GM18909 (cell line): ENCODE results near the gene SLC4A5.

ENCODE experiments used
- ATAC-seq: cut with Tn5 transposase; IDR thresholded peaks from one replicate; pipeline ENCODE4 v1.9.1; 2021; ENCODE audit warnings: mild to moderate bottlenecking; ENCODE audit not compliant: unreplicated experiment, poor library complexity

Gene SLC4A5

GRCh38 chr2:74321737-74322136, 21.5 kb downstream of the SLC4A5 start:
- ATAC-seq, result no peak

- ATAC-seq, result no peak
Measured at GRCh38 chr2:74317701-74318100, 25.5 kb downstream of the SLC4A5 start.

- ATAC-seq, result no peak
Measured at GRCh38 chr2:74316627-74317295, 26.5 kb downstream of the SLC4A5 start.

DNA sequence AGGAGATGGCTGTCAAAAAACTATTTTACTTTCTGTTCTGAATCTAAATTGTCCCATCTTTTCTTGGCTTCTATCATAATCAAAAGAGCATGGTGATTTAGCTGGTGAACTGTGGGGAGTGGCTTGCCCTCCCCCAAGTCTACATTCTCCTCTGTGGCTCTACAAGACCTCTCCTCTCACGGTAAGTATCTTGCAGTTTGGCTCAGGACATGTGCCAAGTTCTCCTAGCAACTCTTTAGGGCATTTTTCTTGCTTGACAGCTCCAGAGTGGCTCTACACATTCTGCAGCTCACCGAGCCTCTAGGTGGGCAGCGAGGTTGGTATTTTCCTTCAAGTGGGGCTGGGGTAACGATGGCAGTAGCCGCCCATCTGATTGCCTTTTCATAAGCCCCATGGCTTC, 29.1 kb downstream of the SLC4A5 start:
- ATAC-seq, result no peak

DNA sequence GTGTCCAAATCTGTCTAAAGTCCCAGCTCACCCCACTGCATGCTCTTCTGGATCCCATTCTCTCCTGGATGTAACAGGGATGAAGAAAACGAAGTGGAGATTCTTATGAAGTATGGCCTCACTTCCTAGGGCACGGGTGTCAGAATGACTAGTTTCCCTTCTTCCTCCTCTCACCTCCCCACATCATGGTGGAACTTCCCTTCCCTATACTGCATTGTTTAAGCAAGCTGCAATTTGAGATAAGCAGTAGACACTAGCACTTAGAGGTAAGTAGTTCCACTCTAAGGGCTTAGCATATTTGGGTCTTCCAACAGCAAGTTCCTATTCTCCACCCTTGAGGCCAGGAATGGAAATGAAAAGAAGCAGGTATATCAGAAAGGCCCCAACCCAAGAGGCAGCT, 29.7 kb downstream of the SLC4A5 start:
- no peak for ATAC-seq

DNA sequence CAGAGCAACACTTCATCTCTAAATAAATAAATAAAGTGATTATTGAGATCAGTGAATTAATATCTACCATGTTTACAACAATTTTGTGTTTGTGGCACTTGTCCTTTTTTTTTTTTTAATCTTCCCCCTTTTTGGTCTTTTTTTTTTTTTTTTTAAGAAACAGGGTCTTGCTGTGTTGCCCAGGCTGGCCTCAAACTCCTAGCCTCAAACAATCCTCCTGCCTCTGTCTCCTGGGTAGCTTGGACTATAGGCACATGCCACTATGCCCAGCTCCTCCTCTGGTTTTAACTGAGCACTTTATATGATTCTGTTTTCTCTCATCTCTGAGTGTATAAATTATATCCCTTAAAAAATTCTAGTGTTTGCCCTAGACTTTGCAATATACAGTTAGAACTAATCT, 30.3 kb downstream of the SLC4A5 start:
- ATAC-seq, result no peak

DNA sequence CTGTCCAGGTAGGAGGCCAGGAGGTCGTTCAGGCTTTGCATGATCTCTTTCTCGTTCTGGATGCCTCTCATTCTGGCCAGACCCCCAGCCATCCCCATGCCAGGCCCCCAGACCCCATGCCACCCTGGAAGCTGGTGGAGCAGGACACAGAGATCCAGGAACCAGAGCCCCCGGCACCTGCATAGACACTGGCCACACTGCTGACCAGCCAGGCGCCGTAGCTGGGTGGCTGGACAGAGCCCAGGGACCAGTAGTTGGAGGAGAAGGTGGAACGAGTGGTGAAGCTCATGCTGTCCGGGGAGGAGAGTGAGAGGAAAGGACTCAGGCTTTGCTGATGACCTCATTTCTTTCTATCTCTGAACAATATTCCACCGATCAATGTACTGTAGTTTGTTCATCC, 35.5 kb downstream of the SLC4A5 start:
- no peak for ATAC-seq

- ATAC-seq, result no peak
Measured at GRCh38 chr2:74304332-74305148, 38.7 kb downstream of the SLC4A5 start.

- ATAC-seq, result no peak
Measured at GRCh38 chr2:74302865-74303264, 40.4 kb downstream of the SLC4A5 start.

GRCh38 chr2:74301262-74301661, 42.0 kb downstream of the SLC4A5 start:
- ATAC-seq, result no peak

DNA sequence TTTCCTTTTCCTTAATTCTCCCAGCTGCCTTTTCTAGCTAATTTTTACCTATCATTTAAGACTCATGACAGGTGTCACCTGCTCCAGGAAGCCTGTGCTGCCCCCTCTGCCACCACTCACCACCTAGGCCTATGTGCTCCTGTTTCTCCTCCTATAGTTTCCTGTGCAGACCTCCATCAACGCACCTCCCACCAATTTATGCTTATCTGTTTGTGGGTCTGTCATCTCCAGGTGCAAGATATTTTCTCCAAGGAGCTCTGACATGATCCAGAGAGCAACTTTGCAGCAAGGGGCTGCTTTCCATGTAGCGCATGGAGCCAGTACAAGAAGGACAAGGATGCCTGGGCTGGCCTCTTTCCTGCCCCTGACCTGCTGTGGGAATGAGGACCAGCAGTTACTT, 42.7 kb downstream of the SLC4A5 start:
- no peak for ATAC-seq

- no peak for ATAC-seq
Measured at GRCh38 chr2:74297950-74298349, 45.3 kb downstream of the SLC4A5 start.

- ATAC-seq, result no peak
Measured at GRCh38 chr2:74297391-74297790, 45.8 kb downstream of the SLC4A5 start.

DNA sequence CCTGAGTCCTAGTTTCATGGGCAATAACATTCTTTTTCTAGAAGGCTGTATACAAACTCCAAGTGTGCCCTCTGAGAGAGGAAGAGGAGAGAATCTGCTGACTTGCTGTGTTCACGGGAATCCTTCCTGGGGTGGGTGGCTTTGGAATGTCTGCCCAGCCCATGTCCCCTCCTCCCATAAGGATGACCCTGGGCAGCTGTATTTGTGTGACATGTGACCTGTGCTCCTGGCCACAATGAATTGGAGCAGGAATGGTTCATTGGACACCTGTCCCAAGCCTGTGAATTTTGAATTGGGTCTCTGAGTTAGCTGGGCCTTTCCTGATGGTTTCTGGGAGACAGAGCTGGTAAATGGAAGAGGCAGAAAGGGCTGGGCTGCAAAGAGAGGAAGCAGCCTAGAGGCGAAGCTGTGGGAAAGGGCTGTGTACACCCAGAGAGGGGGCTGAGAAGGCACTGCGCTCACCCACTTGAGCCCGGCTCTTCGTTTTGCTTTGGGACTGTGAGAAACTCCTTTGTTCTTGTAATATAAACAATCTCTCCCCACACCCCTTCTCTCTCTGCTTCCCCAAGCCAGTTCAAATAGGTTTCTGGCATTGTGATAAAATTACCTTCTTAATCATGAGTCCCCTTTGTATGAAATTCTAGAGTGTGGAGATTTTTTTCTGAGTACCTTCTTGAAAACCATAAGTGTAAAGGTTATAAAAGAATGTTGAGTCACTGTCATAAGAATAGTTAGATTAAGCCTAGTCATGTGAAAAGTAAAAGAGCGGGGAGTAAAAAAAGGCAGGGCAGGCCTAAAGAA, 49.8 kb downstream of the SLC4A5 start:
- ATAC-seq, result no peak

DNA sequence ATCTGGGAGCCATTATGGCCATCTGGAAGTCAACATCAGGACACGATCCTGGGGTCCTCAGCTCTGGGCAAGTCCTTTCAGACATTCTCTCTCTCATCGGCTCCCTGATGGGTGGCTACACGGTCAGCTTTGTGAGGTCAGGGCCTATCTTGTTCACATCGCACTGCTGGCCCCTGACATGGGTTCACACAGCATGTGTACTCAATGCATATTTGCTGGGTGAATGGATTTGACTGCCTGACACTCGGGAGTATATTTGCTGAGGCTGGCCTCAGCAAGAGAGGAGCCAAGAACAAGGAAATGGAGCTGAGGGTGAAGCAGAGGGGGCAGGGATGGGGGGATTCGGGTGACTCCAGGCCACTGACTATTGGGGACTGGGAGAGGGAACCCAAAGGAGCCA, 50.5 kb downstream of the SLC4A5 start:
- ATAC-seq, result no peak

- no peak for ATAC-seq
Measured at GRCh38 chr2:74291886-74292621, 51.2 kb downstream of the SLC4A5 start.

- ATAC-seq, result no peak
Measured at GRCh38 chr2:74291218-74291544, 52.0 kb downstream of the SLC4A5 start.

DNA sequence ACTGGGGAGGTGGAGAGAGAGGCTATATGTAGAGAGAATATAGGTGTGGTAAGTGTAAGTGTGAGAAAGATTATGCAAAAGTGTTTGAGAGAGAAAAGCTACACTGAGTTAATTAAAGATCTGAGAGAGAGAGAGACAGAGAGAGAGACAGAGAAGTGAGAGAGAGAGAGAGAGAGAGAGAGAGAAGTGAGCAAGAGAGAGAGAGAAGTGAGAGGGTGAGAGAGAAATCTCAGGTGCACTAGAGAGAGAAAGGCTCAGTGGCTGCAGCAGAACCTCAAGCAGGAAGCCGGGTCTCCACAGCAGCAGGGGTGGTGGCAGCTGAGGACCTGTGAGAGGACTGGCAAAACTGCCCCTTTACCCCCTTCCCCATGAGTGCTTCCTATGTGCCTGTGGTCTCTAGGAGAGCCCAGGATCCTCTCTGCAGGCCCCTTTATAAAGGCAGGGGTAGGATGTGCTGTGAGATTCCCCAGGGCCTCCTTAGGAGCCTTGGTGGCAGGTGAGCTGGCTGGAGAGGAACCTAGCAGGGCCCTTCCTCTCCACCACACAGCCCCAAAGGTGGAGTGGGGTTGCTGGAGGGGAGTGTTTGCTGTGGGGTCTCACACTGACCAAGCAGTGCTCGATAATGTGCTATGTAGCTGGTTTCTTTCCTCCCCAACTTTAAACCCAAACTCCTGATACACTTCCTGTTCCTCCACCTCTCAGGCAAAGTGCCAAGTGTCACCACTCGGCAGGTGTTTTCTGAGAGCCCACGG, 52.6 kb downstream of the SLC4A5 start:
- peak; percentile 61 for ATAC-seq

GRCh38 chr2:74290066-74290465, 53.1 kb downstream of the SLC4A5 start:
- no peak for ATAC-seq

DNA sequence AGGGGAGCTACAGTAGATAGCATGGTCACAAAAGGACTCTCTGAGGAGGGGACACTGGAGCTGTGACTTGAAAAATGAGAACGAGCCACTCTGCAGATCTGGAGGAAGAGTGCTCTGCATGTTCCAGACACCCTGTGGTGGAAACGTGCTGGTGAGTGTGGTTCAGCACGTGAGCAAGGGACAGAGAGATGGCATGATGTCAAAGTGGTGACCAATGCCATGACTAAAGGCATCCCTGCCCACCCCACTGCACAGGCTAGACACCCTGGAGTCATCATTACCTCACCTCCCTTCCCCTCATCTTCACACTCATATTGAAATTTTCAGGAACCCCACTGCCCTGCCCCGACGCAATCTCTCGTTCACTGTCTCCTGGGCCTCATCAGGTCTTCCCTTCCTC, 56.5 kb downstream of the SLC4A5 start:
- no peak for ATAC-seq
